ENCODE results near the gene BFAR.
A peak's percentile ranks its signal among the peaks of the same experiment; 100 is the strongest.
"Not testable (repeated sequence)": the region's sequence is repeated elsewhere in the genome, so short reads cannot be mapped to it uniquely, and the experiment has no call there.

The BFAR gene, protein sequence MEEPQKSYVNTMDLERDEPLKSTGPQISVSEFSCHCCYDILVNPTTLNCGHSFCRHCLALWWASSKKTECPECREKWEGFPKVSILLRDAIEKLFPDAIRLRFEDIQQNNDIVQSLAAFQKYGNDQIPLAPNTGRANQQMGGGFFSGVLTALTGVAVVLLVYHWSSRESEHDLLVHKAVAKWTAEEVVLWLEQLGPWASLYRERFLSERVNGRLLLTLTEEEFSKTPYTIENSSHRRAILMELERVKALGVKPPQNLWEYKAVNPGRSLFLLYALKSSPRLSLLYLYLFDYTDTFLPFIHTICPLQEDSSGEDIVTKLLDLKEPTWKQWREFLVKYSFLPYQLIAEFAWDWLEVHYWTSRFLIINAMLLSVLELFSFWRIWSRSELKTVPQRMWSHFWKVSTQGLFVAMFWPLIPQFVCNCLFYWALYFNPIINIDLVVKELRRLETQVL

DNA sequence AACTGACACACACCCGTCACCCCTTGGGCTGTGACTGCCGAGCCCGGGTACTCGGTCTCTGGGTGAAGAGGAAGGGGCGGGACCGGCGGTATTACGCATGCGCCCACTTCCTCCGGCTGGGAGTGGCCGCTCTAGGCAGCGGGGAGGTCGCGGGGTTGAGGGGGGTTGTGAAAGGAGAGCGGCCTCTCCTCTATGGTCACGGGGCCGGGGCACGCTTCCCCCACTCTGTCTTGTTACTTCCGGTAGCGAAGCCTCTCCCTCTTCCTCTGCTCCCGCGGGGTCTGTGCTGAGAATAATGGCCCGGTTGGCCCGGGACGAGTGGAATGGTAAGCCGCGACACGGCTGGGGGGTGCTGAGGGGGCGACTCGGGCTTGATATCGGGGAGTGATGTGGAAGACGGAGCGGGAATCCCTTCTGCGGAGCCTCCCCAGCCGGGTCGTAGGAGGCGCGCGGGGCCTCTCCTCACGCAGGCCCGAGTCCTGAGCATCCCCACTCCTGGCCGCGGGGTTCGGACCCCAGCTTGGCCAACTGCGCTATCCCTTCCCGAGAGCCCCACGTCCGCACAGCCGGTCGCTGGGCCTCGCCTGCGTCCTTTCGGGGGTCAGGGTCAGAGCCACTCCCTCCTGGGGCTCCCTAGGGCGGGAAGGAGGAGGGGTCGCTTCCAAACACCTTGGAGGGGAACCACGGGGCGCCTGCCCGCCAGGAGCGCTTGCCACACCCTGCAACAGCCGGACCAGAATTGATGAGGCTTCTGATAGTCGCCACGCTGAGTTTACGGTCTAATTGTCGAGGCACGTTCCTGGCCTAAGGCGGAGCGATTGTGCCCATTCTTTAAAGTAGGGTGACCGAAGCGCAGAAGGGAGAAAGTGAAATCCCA, at the start of gene BFAR:
TSS of gene BFAR (plus strand) at position 259 of the 877 bp plus-strand sequence. CDS start 11,396 bp downstream, outside the sequence.
- peak; percentile 96 to 98 for DNase-seq

DNA sequence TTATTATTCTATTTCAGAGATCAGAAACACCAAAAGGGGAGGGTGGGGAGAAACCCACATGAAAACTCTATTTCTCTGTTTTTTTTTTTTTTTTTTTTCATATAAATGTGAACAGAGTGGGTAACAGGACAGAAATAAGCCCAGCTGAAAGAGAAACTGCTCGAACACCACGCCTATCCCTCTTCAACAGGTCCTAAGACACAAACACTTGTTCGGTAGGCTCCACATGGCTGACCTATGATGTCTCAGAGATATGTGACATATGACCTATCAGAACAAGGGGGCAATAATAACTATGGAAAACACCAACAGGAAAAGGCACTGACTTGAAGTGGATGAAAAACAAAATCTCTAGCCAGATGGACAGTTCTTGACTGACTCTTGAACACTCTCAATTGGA, 47.5 kb upstream of the BFAR start:
- no peak for DNase-seq

DNA sequence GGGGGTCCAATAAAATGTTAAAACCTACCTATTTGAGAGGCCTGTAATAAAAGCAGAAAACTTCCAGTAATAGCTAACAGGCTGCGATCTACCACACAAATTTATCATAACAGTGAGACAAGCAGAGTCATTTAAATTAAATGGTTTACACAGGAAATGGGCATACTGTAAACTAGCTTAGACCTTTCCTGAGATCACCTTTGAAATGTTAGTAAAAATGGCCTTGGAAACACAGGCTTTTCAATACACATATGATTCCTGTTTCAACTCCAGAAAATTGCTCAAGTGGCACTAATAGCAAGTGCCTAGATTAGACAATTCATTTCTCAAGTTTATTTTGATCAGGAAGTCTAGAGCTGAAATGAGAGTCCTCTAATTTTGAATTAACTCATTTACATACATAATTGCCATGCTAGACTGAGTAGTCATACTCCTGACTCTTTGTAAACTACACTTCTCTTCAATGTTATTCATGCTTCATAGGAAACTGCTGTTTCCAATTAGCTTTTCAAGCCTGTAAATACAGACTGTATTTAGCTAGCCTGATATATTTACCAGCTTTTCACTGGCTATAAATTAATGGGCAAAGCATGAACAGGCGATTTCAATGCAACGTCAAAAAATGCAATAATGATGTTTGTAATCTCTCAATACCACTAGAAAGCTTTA, 46.0 kb upstream of the BFAR start:
- DNase-seq, result no peak

GRCh38 chr16:14600164-14600563, 32.6 kb upstream of the BFAR start:
- peak in 1 of 2 experiments; percentile 15 for DNase-seq

DNA sequence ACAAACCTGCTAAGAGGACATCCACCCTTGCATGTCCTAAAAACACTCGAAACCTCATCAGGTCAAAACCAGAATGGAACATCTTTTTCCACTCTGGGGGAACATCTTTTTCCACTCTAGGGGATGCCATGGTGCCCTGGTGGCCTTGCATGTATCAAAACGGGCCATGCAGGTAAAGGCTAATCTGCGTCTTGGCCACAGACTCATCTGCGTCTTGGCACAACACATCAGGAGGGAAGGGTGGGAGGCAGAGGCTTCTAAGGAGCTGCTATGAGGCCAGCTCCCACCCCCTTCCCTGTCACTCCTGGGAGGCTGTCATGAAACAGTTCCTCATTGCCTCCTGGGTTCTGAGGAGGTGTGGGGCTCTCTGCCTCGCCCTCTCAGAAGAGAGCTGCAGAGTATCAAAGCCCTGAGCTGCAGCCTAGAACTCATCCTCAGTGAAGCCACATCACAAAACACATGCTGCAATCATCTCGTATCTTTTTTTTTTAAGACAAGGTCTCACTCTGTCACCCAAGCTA, 30.2 kb upstream of the BFAR start:
- DNase-seq, result no peak

- no peak for DNase-seq
Measured at GRCh38 chr16:14606102-14606501, 26.6 kb upstream of the BFAR start.

DNA sequence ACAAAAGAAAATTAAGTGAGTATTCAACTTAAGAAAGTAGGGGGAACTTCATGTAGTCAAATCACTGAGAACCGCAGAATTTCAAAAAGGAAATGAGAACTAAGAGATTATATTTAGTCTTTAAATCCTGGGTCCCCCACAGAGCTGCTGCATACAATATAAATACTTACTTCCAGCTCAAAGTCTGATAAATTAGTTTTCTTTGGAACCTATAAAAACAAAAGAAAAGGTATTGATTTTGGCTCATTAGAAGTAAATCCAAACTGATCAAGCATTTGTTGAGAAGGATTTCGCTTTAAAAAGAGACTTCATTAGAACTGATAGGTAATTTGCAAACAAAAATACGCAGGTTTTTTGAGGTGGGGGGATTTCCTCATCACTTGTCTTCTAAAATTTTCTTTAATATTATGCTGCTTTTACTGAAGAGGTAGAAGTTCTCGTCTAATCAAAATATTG, 24.6 kb upstream of the BFAR start:
- DNase-seq, result no peak

- no peak for DNase-seq
Measured at GRCh38 chr16:14608604-14609003, 24.1 kb upstream of the BFAR start.

DNA sequence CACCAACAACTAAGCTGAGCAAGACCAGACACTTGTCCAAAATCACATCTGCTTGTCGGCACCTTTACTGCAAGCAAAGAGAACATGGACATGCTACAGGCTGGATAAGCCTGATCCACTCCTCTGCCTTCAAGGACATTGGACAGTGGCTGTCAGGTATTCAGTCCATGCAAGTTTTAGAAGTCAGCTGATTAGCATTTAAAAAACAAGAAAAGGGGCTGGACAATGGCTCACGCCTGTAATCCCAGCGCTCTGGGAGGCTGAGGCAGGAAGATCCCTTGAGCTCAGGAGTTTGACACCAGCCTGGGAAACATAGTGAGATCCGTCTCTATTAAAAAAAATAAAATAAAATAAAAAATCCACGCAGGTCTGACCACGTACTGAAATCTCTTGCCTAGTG, 23.0 kb upstream of the BFAR start:
- DNase-seq, result no peak

DNA sequence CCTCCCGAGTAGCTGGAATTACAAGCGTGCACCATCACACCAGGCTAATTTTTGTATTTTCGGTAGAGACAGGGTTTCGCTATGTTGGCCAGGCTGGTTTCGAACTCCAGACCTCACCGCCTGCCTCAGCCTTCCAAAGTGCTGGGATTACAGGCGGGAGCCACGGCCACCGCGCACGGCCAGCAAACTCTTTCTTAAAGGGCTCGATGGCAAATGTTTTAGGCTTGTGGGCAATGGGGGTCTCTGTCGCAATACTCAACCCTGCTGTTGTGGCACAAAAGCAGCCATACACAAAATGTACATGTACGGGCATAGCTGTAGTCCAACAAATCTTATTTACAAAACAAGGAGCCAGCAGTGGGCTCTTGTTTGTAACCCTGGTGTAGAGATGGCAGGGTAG, 21.1 kb upstream of the BFAR start:
- no peak for DNase-seq

- DNase-seq, result no peak
Measured at GRCh38 chr16:14613991-14614390, 18.8 kb upstream of the BFAR start.

DNA sequence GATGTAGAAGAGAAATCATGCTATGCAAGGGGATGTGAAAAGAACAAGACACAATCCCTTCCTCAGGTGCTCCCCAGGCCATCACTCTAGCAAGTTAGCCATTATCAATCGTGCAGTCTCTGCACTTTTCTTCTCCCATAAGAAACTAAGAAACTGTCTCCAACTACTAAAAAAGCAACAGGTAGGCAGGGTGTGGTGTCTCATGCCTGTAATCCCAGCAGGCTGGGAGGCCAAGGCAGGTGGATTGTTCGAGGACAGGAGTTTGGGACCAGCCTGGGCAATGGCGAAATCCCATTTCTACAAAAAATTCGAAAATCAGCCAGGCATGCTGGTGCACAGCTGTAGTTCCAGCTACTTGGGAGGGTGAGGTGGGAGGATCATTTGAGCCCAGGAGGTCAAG, 16.5 kb upstream of the BFAR start:
- no peak for DNase-seq

GRCh38 chr16:14618566-14618965, 14.2 kb upstream of the BFAR start:
- DNase-seq, result no peak

GRCh38 chr16:14627078-14627477, 5.7 kb upstream of the BFAR start:
- no peak for DNase-seq

- DNase-seq, result no peak
Measured at GRCh38 chr16:14628806-14629611, 3.7 kb upstream of the BFAR start.

DNA sequence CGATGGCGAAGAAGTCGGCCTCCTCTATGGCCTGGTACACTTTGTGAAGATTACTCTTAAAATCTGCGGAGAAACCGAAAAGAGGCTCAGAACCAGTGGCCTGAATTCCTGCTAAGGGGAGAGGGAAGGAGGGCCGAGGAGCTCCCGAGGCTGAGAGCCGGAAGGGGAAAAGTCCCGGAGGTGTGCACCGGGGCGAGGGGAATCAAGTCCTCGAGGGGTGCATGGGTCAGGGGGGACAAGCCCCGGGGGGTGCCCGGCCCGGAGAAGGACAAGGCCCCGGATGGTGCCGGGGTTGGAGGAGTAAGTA, 3.2 kb upstream of the BFAR start:
- DNase-seq, result no peak

DNA sequence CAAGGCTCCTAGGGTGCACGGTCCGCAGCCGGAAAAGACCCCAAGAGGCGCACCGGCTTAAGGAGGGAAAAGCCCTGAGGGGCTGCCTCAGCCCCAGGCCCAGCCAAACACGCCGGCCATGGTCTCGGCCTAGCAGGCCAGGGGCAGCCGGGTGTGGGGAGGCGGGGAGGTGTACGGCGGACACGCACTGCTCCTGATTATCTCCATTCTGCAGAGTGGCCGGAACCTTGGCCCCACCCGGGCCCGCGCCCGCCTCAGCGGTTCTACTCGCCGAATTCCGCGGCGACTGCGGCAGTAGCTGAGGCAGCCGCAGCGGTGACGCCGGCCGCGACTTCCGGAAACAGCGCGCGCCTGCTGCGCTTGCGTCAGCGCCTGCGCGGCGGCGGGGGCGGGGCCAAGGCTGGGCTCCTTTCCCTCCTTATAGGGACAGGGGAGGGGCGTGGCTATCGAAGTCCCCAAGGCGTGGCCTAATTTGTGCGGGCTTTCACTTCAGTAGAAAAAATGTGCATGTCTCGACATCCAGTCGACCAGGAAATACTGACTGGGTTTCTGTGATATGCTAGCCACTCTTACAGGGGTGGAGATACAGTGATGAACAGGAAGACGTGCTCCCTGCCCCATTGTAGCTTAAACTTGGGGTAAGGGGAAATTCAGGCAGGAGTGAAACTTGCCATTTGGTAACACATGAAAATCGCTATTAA, 2.7 kb upstream of the BFAR start, which contains the start of gene PARN:
TSS of gene PARN (minus strand) at position 342 of the 701 bp plus-strand sequence. CDS start at position 207, 135 bp downstream.
- peak; percentile 88 to 98 for DNase-seq

DNA sequence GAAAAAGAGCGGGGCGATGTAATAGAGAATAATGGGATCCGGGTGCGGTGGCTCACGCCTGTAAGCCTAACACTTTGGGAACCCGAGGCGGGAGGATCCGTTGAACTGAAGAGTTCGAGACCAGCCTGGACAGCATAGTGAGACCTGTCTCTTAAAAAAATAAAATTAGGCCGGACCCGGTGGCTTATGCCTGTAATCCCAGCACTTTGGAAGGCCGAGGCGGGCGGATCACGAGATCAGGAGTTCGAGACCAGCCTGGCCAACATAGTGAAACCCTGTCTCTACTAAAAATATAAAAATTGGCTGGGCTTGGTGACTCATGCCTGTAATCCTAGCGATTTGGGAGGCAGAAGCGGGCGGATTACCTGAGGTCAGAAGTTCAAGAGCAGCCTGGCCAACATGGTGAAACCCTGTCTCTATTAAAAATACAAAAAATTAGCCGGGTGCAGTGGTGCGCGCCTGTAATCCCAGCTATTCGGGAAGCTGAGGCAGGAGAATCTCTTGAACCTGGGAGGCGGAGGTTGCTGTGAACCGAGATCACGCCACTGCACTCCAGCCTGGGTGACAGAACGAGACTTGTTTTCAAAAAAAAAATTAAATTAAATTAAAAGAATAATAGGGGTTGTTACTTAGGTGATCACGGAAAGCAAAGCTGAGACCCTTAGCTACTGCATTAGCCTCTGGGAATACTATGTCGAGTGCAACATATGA, 2.0 kb upstream of the BFAR start:
- not testable (repeated sequence) for DNase-seq

GRCh38 chr16:14634389-14634725, 1.6 kb downstream of the BFAR start:
- no peak for DNase-seq

- no peak for DNase-seq
Measured at GRCh38 chr16:14635395-14636165, 2.8 kb downstream of the BFAR start.
